Naive thymus-derived CD8-positive, alpha-beta T cell (primary cell): ENCODE results near the gene TNFRSF19. TPM values are rescaled to one million over a fixed set of nuclear protein-coding genes. Genes with fewer than 3 reads are reported as not detected.

Source experiments
- ATAC-seq, 2 donors: fragments of 150-1000 bp; cut with Tn5 transposase in 1 of 2; sonication (Bioruptor Pico), chemical (Tn5 transposase) in 1 of 2; 1 replicate in 1 of 2; 2 replicates in 1 of 2; pipeline ENCODE4 v1.10.0; 2021; ENCODE audit warnings: mild to moderate bottlenecking in 2 of 2, moderate library complexity in 2 of 2
- POLR2A ChIA-PET: fragments of 350-600 bp; sonication (Branson Sonifier 250); formaldehyde crosslinking; loops from one replicate; lab custom pipeline; 2021; ENCODE audit warnings: antibody characterized with exemption; lab: Charles Lee
- DNase-seq, 10 donors: peaks; one replicate each; pipeline versions ENCODE4 v3.0.0 to v3.0.0-alpha.2; 2020 to 2022
- H3K27ac Mint-ChIP-seq, 10 donors: one replicate each; pipeline ENCODE4 v1.8.0; 2020 to 2022; ENCODE audit warnings: mild to moderate bottlenecking in 10 of 10, mixed read lengths in 10 of 10, moderate library complexity in 4 of 10, inconsistent platforms in 1 of 10
- H3K27me3 Mint-ChIP-seq, 5 donors: one replicate each; pipeline ENCODE4 v1.8.0; 2021 to 2022; ENCODE audit warnings: mixed read lengths in 5 of 5
- H3K36me3 Mint-ChIP-seq, 3 donors: one replicate each; pipeline ENCODE4 v1.8.0; 2020 to 2022; ENCODE audit warnings: mixed read lengths in 3 of 3, mild to moderate bottlenecking in 2 of 3, inconsistent platforms in 1 of 3
- H3K4me1 Mint-ChIP-seq, 4 donors: one replicate each; pipeline ENCODE4 v1.8.0; 2021 to 2022; ENCODE audit warnings: mixed read lengths in 4 of 4
- H3K4me3 Mint-ChIP-seq, 10 donors: one replicate each; pipeline ENCODE4 v1.8.0; 2020 to 2022; ENCODE audit warnings: mild to moderate bottlenecking in 10 of 10, mixed read lengths in 10 of 10, moderate library complexity in 6 of 10, inconsistent platforms in 1 of 10
- H3K9me3 Mint-ChIP-seq, 9 donors: one replicate each; pipeline ENCODE4 v1.8.0; 2020 to 2022; ENCODE audit warnings: mixed read lengths in 9 of 9, mild to moderate bottlenecking in 3 of 9, inconsistent platforms in 1 of 9, moderate library complexity in 1 of 9
- polyA plus RNA-seq, 3 donors: library from polyadenylated mRNA; unstranded; fragments of 300-500 nt; fragmentation: Illumina TruSeq; gene quantifications; one replicate each; pipeline ENCODE4 v1.2.3, GENCODE V29; 2021
- total RNA-seq, 8 experiments: library from RNA in 2 of 8; stranded (reverse) in 2 of 8; gene quantifications; one replicate each; pipeline ENCODE4 v1.2.3 and lab custom pipeline; 2021 to 2026

TNFRSF19 gene
- total and polyA plus RNA-seq, 5 experiments from 2014 or later, result 0.16 TPM; not detected in 4

DNA sequence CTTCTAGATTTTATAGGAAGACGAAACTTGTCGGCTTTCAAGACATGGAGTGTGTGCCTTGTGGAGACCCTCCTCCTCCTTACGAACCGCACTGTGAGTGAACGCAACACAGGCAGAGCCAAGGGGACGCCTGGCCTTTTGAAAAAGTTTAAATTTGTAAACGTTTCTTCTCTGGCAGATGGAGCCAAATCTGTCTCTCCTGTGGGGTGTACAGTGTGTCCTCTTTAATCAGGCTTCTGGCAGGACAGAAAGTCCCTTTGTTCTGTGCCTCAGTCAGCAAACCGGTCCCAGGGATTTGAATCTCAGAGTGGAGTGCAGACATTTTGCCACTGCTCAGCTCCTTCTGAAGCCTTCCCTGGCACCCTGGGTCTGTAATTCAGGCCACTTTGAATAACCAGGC is 56.5 kb downstream of the TNFRSF19 start:
- Mint-ChIP-seq H3K4me1 (peaks cover 0 to 6% (median 3%) of the 10 kb centered on the region in 4 donors), H3K27ac (no peak overlapping the region), H3K27me3 (peaks cover 4 to 28% (median 10%) of the 10 kb centered on the region in 5 donors), H3K4me3 (no peak overlapping the region), H3K9me3 (peaks cover 0 to 3% (median 0%) of the 10 kb centered on the region in 9 donors), H3K36me3 (no peaks in the 10 kb centered on the region)
- no peak for ATAC-seq
- no peak for DNase-seq
- POLR2A ChIA-PET, result no interaction called here

DNA sequence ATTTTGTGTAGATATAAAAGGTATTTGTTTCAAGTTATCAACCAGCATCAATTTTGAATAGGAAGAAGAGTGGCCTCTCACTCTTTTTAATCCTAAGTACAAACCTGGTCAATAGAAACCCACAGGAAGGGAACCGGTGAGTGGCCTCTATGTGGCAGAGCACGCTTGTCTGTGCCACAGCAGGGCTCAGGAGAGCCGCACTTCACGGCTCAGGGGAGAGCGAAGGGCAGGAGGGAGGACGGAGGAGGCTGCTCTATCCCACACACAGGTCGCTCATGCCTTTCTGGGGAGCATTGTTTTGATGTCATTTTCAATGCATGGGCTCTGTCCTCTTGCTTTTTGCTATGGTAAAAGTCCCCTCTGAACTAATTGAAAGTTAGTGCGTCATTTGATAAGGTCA is 57.2 kb downstream of the TNFRSF19 start:
- peaks cover 0 to 6% (median 3%) of the 10 kb centered on the region in 4 donors for H3K4me1 Mint-ChIP-seq
- DNase-seq (no peak), ATAC-seq (no peak)
- POLR2A ChIA-PET, result no interaction called here
- peaks cover 4 to 28% (median 10%) of the 10 kb centered on the region in 5 donors for H3K27me3 Mint-ChIP-seq
- no peaks in the 10 kb centered on the region for H3K36me3 Mint-ChIP-seq
- H3K27ac Mint-ChIP-seq, result no peak overlapping the region
- peaks cover 0 to 3% (median 0%) of the 10 kb centered on the region in 9 donors for H3K9me3 Mint-ChIP-seq
- H3K4me3 Mint-ChIP-seq, result no peak overlapping the region

DNA sequence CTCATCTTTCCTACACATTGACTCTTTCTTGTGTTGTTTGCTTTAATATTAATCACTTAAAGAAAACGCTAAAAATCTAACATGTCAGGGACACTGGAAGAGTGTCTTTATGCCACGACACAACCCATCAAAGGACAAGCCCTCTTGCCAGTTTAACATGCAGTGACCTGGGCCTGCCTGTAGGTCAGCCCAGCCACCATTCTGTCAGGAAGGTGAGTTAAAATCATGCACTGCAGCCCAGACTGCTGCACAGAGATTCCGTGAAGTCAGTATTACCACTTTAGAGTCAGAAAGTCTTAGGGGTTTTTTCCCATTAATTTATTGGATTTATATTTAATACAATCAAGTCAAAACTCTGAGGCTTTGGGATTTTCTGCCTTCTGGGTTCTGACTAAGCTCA is 58.0 kb downstream of the TNFRSF19 start:
- peaks cover 0 to 6% (median 3%) of the 10 kb centered on the region in 4 donors for H3K4me1 Mint-ChIP-seq
- DNase-seq, result no peak
- no peak for ATAC-seq
- peaks cover 0 to 3% (median 0%) of the 10 kb centered on the region in 9 donors for H3K9me3 Mint-ChIP-seq
- H3K36me3 Mint-ChIP-seq, result no peaks in the 10 kb centered on the region
- no peak overlapping the region for H3K4me3 Mint-ChIP-seq
- peaks cover 4 to 28% (median 10%) of the 10 kb centered on the region in 5 donors for H3K27me3 Mint-ChIP-seq
- POLR2A ChIA-PET, result no interaction called here
- H3K27ac Mint-ChIP-seq, result no peak overlapping the region

DNA sequence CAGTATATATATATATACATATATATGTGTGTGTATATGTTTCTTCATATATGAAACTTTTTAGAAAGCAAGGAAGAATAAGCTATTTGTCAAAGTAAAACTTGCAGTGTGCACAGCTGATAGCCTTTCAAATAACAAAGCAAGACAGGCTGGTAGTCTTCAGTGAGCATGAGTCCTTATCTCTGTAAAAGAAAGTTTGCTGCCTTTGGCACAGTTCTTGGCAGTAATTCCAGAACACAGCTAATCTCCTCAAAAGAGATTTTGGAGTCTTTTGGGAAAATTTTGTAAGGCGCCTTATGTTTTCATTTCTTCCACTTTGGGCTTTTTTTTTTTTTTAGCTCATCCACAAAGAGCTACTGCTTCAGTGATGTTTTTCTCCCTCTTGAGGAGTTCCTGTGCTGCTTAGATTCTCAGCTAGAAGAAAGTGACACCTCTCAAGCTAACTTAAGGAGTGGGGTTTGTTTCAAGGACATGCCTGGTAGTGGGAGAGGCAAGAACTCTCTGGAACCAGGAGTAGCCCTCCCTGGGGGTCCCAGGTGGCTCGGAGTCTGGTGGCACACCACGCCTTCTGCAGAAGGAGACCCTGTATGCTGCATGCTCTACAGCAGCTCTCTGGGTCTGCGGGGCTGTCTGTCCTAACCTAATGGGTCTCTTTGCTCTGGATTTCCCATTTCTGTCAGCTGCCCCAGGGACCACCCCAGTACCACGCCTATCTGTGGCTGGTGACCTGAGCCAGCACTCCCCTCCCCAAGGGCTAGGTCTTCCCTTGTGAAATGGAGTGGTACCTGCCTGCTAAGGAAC is 58.8 kb downstream of the TNFRSF19 start:
- Mint-ChIP-seq H3K9me3 (peaks cover 0 to 2% (median 0%) of the 10 kb centered on the region in 9 donors), H3K4me1 (peaks cover 0 to 6% (median 3%) of the 10 kb centered on the region in 4 donors), H3K4me3 (no peak overlapping the region), H3K27me3 (peaks cover 4 to 28% (median 10%) of the 10 kb centered on the region in 5 donors), H3K36me3 (no peaks in the 10 kb centered on the region), H3K27ac (peak overlapping the region in 1 of 10 donors; percentile 20)
- DNase-seq (no peak), ATAC-seq (no peak)
- POLR2A ChIA-PET, result no interaction called here

DNA sequence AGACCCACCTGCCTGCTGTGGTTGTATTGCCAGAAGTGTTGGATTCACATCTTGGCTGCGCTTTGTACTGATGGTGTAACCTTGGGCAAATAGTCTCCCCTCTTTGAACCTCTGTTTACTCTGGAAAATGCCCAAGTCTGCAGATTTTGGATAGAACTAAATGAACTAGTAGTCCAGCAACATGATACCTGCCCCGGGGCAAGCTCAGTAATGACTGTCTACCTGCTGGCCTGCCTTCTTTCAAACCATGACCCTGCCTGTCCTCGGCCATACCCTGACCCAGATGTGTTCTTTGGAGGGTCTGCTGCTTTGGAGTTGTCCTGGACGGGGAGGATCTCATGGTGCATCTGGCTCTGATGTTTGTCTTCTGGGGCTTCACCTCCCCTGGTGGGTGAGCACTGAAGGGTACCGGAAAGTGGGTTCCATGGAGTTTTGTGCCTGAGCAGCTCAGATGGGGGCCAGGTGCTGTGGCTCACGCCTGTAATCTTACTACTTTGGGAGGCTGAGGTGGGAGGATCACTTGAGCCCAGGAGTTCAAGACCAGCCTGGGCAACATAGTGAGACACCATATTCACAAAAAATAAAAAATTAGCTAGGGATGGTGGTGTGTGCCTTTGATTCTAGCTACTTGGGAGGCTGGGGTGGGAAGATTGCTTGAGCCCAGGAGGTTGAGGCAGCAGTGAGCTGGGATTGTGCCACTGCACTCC is 59.5 kb downstream of the TNFRSF19 start:
- Mint-ChIP-seq H3K36me3 (no peaks in the 10 kb centered on the region), H3K27ac (peak overlapping the region in 1 of 10 donors; percentile 59), H3K4me3 (no peak overlapping the region), H3K9me3 (no peaks in the 10 kb centered on the region), H3K27me3 (peaks cover 4 to 28% (median 10%) of the 10 kb centered on the region in 5 donors), H3K4me1 (peaks cover 0 to 6% (median 3%) of the 10 kb centered on the region in 4 donors)
- POLR2A ChIA-PET, result no interaction called here
- no peak for ATAC-seq
- no peak for DNase-seq

DNA sequence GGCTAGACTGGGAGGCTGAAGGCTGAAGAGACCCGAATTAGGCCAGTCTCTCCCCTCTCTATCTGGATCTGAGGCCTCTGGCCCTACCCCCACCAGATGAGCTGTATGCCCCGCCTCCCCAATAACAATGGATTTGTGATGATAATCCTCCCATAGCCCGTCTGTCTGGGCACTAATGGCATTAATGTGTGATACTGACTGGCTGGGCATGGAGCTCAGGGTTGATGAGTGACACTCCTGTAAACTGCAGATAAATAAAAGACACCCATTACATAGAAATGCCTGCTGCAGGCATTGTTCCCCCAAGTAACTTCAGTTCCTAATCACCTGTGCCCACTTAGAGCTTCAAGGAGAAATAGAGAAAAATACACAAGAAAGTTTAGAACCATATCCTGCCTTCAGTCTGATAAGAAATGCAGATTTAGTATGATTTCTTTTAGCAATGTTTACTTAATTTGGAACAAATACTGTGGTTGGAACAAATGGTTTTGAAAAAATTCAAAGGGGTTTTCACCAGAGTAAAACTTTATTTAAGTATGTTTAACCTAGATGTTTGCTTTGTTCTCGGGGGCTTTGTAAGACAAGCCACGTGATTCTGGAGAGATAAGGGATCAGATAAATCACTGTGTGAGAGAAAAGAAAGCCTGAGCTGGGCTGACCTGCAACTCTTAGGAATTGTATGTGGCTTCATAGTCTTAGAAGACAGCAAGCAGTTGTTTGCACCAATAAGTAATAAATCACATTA is 60.3 kb downstream of the TNFRSF19 start:
- H3K9me3 Mint-ChIP-seq, result no peaks in the 10 kb centered on the region
- H3K27ac Mint-ChIP-seq, result no peak overlapping the region
- peaks cover 0 to 6% (median 3%) of the 10 kb centered on the region in 4 donors for H3K4me1 Mint-ChIP-seq
- POLR2A ChIA-PET, result no interaction called here
- H3K4me3 Mint-ChIP-seq, result no peak overlapping the region
- H3K36me3 Mint-ChIP-seq, result no peaks in the 10 kb centered on the region
- DNase-seq, result no peak
- peaks cover 4 to 28% (median 10%) of the 10 kb centered on the region in 5 donors for H3K27me3 Mint-ChIP-seq
- ATAC-seq, result no peak

DNA sequence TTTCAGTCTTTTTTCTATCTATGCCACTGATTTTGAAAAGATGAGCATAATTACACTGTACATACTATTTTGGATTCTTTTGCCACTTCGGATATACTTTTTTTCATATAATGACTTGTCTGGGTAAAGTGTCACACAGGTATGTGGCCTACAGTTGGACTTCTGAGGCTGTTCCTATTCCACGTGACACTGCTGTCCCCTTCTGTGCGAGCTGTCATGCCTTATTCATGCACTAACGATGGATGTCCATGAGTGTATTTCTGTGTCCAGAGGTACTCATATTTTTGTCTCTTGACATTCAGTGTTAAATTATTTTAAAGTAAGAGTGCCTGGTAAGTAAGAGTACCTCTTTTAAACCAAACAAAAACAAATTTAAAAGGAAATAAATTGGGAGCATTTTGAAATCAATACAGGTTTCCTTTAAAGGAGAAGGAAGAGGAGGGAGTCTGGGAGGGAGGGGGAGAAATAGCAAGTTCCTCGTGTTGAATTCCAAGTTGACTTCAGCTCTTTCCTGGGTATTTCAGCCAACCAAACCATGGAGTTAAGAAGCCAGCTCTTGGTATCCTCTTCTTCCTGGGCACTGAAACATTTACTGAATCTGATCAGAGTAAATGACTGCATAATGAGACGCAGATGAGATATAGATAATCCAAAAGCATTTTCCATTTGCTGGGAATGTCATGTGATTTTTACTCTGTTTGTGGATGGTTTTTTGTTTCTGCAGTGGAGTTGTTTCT is 61.3 kb downstream of the TNFRSF19 start:
- POLR2A ChIA-PET, result no interaction called here
- H3K27ac Mint-ChIP-seq, result no peak overlapping the region
- H3K4me3 Mint-ChIP-seq, result no peak overlapping the region
- DNase-seq (no peak), ATAC-seq (no peak)
- H3K36me3 Mint-ChIP-seq, result no peaks in the 10 kb centered on the region
- peaks cover 0 to 6% (median 3%) of the 10 kb centered on the region in 4 donors for H3K4me1 Mint-ChIP-seq
- H3K27me3 Mint-ChIP-seq, result peaks cover 4 to 28% (median 10%) of the 10 kb centered on the region in 5 donors
- H3K9me3 Mint-ChIP-seq, result no peaks in the 10 kb centered on the region

DNA sequence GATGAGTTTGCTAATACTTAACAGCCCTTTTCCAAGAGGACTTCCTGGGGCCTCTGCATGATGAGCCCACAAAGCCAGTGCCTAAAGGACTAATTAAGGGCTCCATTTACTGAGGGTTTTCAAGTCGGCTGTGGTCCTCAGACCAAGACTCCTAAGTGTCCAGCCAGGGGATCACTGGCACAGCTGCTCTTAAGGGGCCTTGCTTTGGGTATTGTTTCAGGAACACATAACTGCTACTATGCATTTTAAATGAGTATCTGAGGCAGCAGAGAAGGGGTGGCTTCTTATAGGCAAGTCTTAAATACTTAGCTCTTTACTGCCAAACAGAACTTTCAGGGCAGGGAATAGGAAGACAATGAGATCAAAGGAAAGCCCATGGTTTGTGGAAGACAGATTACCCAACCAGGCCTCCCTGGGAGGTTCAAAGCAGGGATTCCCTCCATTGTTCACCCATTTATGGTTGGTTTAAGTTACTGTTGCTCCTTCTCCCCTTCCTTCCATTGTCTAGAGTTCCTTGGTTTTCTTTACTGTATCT is 61.9 kb downstream of the TNFRSF19 start:
- Mint-ChIP-seq H3K4me1 (peaks cover 0 to 6% (median 3%) of the 10 kb centered on the region in 4 donors), H3K4me3 (no peak overlapping the region), H3K27me3 (peaks cover 2 to 23% (median 10%) of the 10 kb centered on the region in 5 donors), H3K27ac (no peak overlapping the region), H3K36me3 (no peaks in the 10 kb centered on the region), H3K9me3 (no peaks in the 10 kb centered on the region)
- DNase-seq (no peak), ATAC-seq (no peak)
- POLR2A ChIA-PET, result no interaction called here

DNA sequence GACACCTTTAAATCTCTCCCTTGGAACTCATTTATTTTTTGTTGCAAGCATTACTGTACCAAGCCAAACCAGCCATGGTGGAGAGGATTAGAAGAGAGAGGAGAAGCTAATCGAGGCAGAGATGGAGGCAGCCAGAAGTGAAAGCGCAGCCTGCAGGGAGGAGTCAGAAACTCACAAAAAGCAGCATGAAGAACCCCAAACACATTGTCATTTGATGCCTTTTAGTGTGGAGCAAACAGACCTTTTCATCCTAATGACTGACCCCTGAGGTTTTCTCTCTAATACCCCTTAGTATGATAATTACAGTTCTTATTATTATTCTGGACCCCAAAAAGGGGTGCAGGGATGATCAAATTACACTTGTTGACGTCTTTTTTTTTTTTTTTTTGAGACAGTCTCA is 62.5 kb downstream of the TNFRSF19 start:
- no peaks in the 10 kb centered on the region for H3K36me3 Mint-ChIP-seq
- H3K4me1 Mint-ChIP-seq, result peaks cover 0 to 6% (median 3%) of the 10 kb centered on the region in 4 donors
- POLR2A ChIA-PET, result interaction anchor here (0.6 kb wide), 1 partner anchor 57 kb away, joined by 3 read pairs; no protein-coding TSS in a partner anchor
- DNase-seq (no peak), ATAC-seq (no peak)
- peaks cover 2 to 16% (median 8%) of the 10 kb centered on the region in 5 donors for H3K27me3 Mint-ChIP-seq
- no peak overlapping the region for H3K4me3 Mint-ChIP-seq
- peak overlapping the region in 1 of 10 donors; percentile 46 for H3K27ac Mint-ChIP-seq
- H3K9me3 Mint-ChIP-seq, result no peaks in the 10 kb centered on the region

DNA sequence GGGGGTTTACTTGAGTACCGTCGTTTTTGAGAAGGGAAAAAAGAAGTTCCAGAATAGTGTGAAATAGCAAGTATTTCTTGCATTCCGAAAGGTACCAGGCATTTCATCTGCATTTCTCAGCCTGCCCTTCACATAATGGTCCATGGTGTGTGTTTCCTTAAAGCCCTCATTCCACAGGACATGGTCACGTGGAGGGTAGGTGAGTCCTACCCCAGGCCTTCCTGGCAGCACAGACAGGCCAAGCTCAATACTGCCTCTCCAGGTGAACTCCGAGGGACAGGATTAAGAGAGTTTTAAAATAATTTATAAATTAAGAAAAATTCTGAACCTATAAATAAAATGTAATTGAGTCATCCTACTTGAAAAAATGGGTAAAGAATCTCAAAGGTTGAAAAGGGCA is 64.7 kb downstream of the TNFRSF19 start:
- POLR2A ChIA-PET, result interaction anchor here (0.6 kb wide), 1 partner anchor 28 kb away, joined by 3 read pairs; no protein-coding TSS in a partner anchor
- no peak overlapping the region for H3K27ac Mint-ChIP-seq
- H3K27me3 Mint-ChIP-seq, result peaks cover 0 to 1% (median 0%) of the 10 kb centered on the region in 5 donors
- peaks cover 0 to 6% (median 3%) of the 10 kb centered on the region in 4 donors for H3K4me1 Mint-ChIP-seq
- H3K4me3 Mint-ChIP-seq, result no peak overlapping the region
- DNase-seq (no peak), ATAC-seq (no peak)
- H3K36me3 Mint-ChIP-seq, result no peaks in the 10 kb centered on the region
- H3K9me3 Mint-ChIP-seq, result no peaks in the 10 kb centered on the region

DNA sequence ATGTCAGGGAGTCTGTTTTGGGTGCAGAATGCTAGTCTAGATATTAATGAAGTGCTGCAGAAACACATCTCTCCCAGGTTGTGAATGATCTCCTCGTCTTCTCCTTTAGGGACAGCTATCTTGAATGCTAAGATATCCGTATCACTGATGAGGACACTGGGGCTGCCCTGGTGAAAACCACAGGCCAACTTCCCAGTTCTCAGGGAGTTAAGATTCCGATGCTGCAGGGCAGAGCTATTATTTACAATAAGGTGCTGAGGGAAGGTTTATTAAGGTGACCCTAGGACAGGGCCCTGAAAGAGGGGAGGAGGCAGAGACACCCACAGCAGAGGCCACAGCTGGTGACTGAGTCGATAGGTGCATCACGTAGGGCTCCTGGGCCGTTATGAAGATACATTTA is 66.1 kb downstream of the TNFRSF19 start:
- no peaks in the 10 kb centered on the region for H3K9me3 Mint-ChIP-seq
- H3K4me1 Mint-ChIP-seq, result no peaks in the 10 kb centered on the region
- no peak for ATAC-seq
- H3K27me3 Mint-ChIP-seq, result no peaks in the 10 kb centered on the region
- no peaks in the 10 kb centered on the region for H3K36me3 Mint-ChIP-seq
- no peak overlapping the region for H3K27ac Mint-ChIP-seq
- POLR2A ChIA-PET, result no interaction called here
- H3K4me3 Mint-ChIP-seq, result no peak overlapping the region
- no peak for DNase-seq

DNA sequence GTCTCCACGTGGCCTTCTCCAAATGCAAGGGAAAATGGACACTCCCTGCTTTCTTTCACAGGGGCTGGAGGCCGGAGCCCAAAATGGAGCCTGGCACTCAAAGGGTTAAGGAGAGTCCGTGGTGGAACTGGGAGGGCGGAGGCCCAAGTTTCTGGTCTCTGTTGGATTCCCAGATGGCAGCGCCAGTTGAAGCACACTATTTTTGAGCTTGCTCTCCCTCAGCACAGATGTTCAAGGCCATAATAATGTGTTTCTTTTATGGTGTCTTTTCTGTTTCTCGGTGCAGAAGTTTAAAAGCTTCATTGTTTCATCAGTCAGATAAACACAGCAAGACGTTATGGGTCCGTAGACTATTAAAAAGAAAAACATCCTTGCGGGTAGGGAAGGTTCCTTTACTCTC is 67.6 kb downstream of the TNFRSF19 start:
- POLR2A ChIA-PET, result no interaction called here
- Mint-ChIP-seq H3K4me3 (no peak overlapping the region), H3K36me3 (no peaks in the 10 kb centered on the region), H3K9me3 (no peaks in the 10 kb centered on the region), H3K27ac (no peak overlapping the region), H3K27me3 (no peaks in the 10 kb centered on the region), H3K4me1 (no peaks in the 10 kb centered on the region)
- ATAC-seq, result no peak
- DNase-seq, result no peak
